Neural cell (in vitro differentiated cells): ENCODE data around the gene ESYT2.

ENCODE experiments used
- EP300 ChIP-seq: fragments of 450-650 bp; conservative IDR thresholded peaks from 2 replicates; pipeline ENCODE4 v1.6.1; 2014; ENCODE audit warnings: antibody characterized with exemption, mild to moderate bottlenecking, moderate library complexity; ENCODE audit not compliant: poor library complexity, severe bottlenecking
- EZH2 ChIP-seq: fragments of 200-600, 300-800 bp; shearing (Covaris generic), sonication (generic); IDR thresholded peaks from 2 replicates; pipeline ENCODE4 v1.6.1; 2014; ENCODE audit warnings: antibody characterized with exemption, low read length, borderline replicate concordance, mild to moderate bottlenecking; ENCODE audit not compliant: insufficient read depth, poor library complexity, severe bottlenecking
- POLR2AphosphoS5 ChIP-seq: IDR thresholded peaks from 2 replicates; pipeline ENCODE4 v1.6.1; 2012
- RAD21 ChIP-seq: fragments of 450-650 bp; conservative IDR thresholded peaks from 2 replicates; pipeline ENCODE4 v1.6.1; 2014; ENCODE audit warnings: antibody characterized with exemption, mild to moderate bottlenecking, moderate library complexity
- REST ChIP-seq: IDR thresholded peaks from 2 replicates; pipeline ENCODE4 v1.6.1; 2012; ENCODE audit warnings: borderline replicate concordance
- SMC3 ChIP-seq: fragments of 450-650 bp; conservative IDR thresholded peaks from 2 replicates; pipeline ENCODE4 v1.6.1; 2014; ENCODE audit warnings: antibody characterized with exemption, mild to moderate bottlenecking, moderate library complexity; ENCODE audit not compliant: poor library complexity
- TAF1 ChIP-seq: IDR thresholded peaks from 2 replicates; pipeline ENCODE4 v1.6.1; 2012; ENCODE audit warnings: low read depth
- TF ChIP-seq, protein P1 (sequence below): fragments of 450-650 bp; IDR thresholded peaks from 2 replicates; pipeline ENCODE4 v1.5.1; 2014; ENCODE audit warnings: antibody characterized with exemption, mild to moderate bottlenecking, moderate library complexity; ENCODE audit not compliant: poor library complexity, severe bottlenecking

- no peak for TF ChIP-seq REST
- TF ChIP-seq, protein P1, sequence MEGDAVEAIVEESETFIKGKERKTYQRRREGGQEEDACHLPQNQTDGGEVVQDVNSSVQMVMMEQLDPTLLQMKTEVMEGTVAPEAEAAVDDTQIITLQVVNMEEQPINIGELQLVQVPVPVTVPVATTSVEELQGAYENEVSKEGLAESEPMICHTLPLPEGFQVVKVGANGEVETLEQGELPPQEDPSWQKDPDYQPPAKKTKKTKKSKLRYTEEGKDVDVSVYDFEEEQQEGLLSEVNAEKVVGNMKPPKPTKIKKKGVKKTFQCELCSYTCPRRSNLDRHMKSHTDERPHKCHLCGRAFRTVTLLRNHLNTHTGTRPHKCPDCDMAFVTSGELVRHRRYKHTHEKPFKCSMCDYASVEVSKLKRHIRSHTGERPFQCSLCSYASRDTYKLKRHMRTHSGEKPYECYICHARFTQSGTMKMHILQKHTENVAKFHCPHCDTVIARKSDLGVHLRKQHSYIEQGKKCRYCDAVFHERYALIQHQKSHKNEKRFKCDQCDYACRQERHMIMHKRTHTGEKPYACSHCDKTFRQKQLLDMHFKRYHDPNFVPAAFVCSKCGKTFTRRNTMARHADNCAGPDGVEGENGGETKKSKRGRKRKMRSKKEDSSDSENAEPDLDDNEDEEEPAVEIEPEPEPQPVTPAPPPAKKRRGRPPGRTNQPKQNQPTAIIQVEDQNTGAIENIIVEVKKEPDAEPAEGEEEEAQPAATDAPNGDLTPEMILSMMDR = no peak
- no peak for TF ChIP-seq EZH2
- TF ChIP-seq TAF1 = no peak
- TF ChIP-seq POLR2AphosphoS5 = no peak
- TF ChIP-seq RAD21 = no peak
- TF ChIP-seq SMC3 = no peak
- TF ChIP-seq EP300 = no peak
Measured at GRCh38 chr7:158867214-158867984, 38.1 kb upstream of the ESYT2 start.
